Central memory CD8-positive, alpha-beta T cell (primary cell): Measurements from ENCODE around the gene MRPS7.
A peak's percentile ranks its signal among the peaks of the same experiment; 100 is the strongest.
"Not testable (repeated sequence)": the region's sequence is repeated elsewhere in the genome, so short reads cannot be mapped to it uniquely, and the experiment has no call there.

ENCODE experiments used
- ATAC-seq: fragments of 150-1000 bp; cut with Tn5 transposase; replicated peaks from 2 replicates; pipeline ENCODE4 v1.10.0; 2022; ENCODE audit warnings: mild to moderate bottlenecking, moderate FRiP score, moderate number of reproducible peaks; ENCODE audit not compliant: poor library complexity, severe bottlenecking; ENCODE audit errors: extremely low read depth
- DNase-seq, 2 donors: peaks; one replicate each; pipeline ENCODE4 v3.0.0; 2021; ENCODE audit warnings: low spot score in 2 of 2
- H3K27ac Mint-ChIP-seq: one replicate; pipeline ENCODE4 v1.8.0; 2022; ENCODE audit warnings: low read depth, mild to moderate bottlenecking, moderate library complexity, mixed read lengths
- H3K27me3 Mint-ChIP-seq: one replicate; pipeline ENCODE4 v1.8.0; 2022; ENCODE audit warnings: mixed read lengths
- H3K36me3 Mint-ChIP-seq: one replicate; pipeline ENCODE4 v1.8.0; 2022; ENCODE audit warnings: mild to moderate bottlenecking, moderate library complexity, mixed read lengths; ENCODE audit not compliant: insufficient read depth
- H3K4me1 Mint-ChIP-seq: one replicate; pipeline ENCODE4 v1.8.0; 2022; ENCODE audit warnings: mixed read lengths
- H3K4me3 Mint-ChIP-seq: one replicate; pipeline ENCODE4 v1.8.0; 2022; ENCODE audit warnings: mild to moderate bottlenecking, moderate library complexity, mixed read lengths
- H3K9me3 Mint-ChIP-seq: one replicate; pipeline ENCODE4 v1.8.0; 2022; ENCODE audit warnings: mixed read lengths

The MRPS7 gene

DNA sequence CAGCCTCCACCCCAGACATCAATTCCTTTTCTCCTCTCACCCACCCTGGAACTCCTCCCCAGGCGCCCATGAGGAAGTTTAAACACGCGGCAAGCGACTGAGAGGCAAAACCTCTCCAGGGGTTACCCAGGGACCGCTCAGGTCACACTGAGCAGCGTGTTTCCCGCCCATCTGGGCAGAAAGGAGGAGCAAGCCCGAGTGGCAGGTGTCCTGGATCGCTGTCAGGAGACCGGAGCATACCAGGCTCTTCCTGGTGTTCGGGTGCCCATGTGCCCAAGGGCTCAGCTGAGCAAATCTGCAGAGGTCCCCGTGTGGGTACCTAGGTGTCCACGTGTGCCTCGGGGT, 27.1 kb downstream of the MRPS7 start:
- Mint-ChIP-seq H3K4me1 (peaks cover 8% of the 10 kb centered on the region), H3K4me3 (peak overlapping the region; percentile 94), H3K27ac (peak overlapping the region; percentile 99), H3K36me3 (peaks cover 13% of the 10 kb centered on the region), H3K27me3 (no peaks in the 10 kb centered on the region), H3K9me3 (no peaks in the 10 kb centered on the region)
- peak; percentile 7 for ATAC-seq
- DNase-seq: peak in 1 of 2 donors; percentile 24

DNA sequence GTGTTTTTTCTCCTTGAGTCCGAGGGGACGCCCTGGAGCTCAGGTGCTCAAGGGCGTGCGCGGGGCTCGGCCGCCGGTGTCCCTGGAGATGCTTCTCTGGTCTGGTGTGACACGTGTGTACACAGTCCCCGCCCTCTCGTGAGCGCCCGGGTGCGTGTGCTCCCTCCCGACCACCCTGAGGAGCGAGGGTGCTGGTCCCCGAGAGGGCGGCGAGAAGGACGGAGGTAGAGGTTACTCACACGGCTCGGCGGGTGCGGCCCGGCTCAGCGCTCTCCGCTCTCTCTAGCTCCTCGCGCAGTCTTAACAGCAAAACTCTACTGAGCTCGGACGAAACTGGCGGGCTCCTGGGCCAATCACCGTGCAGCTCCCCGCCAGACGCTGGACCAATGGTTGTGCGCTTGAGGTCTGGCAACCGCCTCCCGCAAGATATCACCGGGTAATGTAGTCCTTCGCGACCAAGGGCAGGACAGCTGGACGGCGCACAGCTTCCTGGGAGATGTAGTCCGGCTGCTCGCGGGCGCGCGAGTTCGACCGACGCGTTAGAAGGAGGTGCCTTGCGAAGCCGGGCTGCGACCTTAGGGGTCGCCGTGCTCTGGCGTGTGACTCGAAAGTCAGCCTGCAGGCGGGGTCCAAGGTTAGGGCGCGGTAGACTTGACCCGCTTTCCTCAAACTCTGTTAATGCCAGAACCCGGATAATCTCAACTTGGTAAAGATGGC, 27.6 kb downstream of the MRPS7 start, which contains the start of gene SLC25A19:
Gene SLC25A19 (minus strand): TSS at position 319 of the 717 bp plus-strand sequence. CDS start 2,669 bp downstream, outside the sequence.
- ATAC-seq: peak; percentile 92
- H3K27me3 Mint-ChIP-seq: no peaks in the 10 kb centered on the region

DNA sequence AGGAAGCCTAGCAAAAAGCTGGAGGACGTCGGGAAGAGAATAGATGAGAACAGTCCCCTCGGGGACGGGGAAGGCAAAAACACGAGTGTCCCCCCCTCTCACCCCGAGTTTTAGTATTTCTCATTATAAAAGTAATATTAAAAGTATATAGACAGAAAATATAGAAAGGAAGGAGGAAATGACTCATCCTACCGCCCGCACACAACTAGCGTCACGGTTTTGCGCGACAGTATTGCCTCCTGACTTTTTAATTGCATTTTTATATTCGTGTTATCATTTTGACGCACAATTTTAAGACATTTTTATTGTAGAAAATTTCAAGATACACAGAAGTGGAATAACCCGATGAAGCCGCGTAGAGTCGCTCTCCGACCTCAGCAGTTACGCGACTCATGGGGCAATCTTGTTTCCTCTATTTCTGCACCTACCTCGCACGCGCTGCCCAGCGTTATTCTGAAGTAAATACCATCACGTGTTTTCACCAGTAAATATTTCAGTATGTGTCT, 28.2 kb downstream of the MRPS7 start:
- peak; percentile 44 for ATAC-seq
- H3K4me3 Mint-ChIP-seq: peak overlapping the region; percentile 94
- DNase-seq: peak; percentile 30 to 64
- H3K27ac Mint-ChIP-seq: peak overlapping the region; percentile 99
- no peaks in the 10 kb centered on the region for H3K27me3 Mint-ChIP-seq
- H3K9me3 Mint-ChIP-seq: no peaks in the 10 kb centered on the region
- H3K4me1 Mint-ChIP-seq: peaks cover 8% of the 10 kb centered on the region
- H3K36me3 Mint-ChIP-seq: peaks cover 13% of the 10 kb centered on the region

More for the DNA sequence above, 27.6 kb downstream of the MRPS7 start, which contains the start of gene SLC25A19:
- H3K9me3 Mint-ChIP-seq: no peaks in the 10 kb centered on the region
- peak; percentile 84 to 96 for DNase-seq
- peaks cover 13% of the 10 kb centered on the region for H3K36me3 Mint-ChIP-seq
- H3K4me1 Mint-ChIP-seq: peaks cover 8% of the 10 kb centered on the region
- H3K27ac Mint-ChIP-seq: peak within 1 kb of the TSS; percentile 99
- peak within 1 kb of the TSS; percentile 94 for H3K4me3 Mint-ChIP-seq

DNA sequence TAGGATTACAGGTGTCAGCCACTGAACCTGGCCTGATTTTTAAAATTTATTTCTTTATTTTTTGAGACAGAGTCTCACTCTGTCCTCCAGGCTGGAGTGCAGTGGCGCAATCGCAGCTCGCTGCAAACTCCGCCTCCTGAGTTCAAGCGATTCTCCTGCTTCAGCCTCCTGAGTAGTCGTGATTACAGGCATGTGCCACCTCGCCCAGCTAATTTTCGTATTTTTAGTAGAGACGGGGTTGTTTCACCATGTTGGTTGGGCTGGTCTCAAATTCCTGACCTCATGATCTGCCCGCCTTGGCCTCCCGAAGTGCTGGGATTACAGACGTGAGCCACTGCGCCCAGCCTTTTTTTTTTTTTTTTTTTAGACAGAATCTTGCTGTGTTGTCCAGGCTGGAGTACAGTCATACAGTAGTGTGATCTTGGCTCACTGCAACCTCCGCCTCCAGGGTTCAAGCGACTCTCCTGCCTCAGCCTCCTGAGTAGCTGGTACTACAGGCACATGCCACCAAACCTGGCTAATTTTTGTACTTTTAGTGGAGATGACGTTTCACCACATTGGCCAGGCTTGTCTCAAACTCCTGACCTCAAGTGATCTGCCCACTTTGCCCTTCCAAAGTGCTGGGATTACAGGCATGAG, 31.2 kb downstream of the MRPS7 start:
- H3K36me3 Mint-ChIP-seq: peaks cover 13% of the 10 kb centered on the region
- not testable (repeated sequence) for H3K27me3 Mint-ChIP-seq, H3K4me1 Mint-ChIP-seq, DNase-seq, H3K9me3 Mint-ChIP-seq, ATAC-seq, H3K4me3 Mint-ChIP-seq, H3K27ac Mint-ChIP-seq

DNA sequence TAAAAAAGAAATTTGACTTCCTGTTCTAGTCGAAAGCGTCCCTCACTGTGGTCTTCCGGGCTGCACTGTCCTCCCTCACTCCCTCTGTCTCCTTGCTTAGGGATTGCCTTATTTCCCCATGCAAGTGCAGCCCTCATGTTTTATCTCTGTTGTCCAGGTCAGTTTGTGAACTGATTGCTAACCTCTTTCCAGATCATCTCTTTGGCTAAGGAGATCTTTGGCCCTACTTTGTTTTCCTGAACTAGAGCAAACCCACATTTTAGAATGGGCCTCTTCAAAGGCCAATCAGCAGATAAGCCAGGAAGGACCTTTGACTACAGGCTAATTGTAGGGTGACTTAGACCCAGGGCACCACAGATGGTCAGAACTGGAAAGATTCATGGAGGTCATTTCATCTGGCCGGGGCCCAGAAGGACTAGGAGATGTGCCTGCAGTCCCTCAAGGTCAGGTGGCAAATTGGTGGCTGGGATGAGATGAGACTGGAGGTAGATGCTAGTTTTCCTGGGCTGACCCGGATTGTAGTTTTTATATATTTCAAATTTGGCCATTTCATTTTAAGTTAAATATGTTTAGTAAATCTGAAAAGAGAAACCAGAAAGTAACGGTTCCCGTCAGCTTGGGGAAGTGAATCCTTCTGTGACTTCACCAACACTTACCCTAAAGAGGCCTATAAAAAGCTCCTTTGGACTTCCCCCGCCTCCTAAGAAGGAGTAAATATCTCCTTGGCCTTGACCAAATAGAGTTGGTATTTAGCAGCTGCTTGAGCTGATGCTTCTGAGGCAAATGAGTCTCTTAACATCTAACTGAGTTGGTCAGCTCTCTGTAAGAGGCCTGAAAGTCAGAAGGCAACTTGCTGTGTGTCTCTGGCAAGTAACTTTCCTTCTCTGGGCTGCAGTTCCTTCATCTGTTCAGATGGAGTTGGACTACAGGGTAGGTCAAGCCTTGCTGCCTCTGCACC, 33.8 kb downstream of the MRPS7 start:
- DNase-seq (no peak), ATAC-seq (peak; percentile 62)
- Mint-ChIP-seq H3K27ac (no peak overlapping the region), H3K4me3 (no peak overlapping the region), H3K9me3 (no peaks in the 10 kb centered on the region), H3K4me1 (no peaks in the 10 kb centered on the region), H3K36me3 (peaks cover 4% of the 10 kb centered on the region), H3K27me3 (no peaks in the 10 kb centered on the region)

DNA sequence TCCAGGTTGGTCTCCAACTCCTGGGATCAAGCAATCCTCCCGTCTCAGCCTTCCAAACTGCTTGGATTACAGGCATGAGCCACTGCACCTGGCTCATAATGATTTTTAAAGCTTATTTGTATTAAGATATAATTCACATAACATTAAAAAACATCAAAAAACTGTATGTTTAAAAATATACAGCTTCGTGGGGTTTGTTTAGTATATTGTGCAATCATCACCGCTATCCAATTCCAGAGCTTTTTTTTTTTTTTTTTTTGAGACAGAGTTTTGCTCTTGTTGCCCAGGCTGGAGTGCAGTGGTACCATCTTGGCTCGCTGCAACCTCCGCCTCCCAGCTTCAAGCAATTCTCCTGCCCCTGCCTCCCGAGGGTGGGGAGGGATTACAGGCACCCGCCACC, 38.6 kb downstream of the MRPS7 start:
- ATAC-seq (no peak), DNase-seq (no peak)
- Mint-ChIP-seq H3K4me1 (peaks cover 4% of the 10 kb centered on the region), H3K4me3 (no peak overlapping the region), H3K9me3 (no peaks in the 10 kb centered on the region), H3K27ac (no peak overlapping the region), H3K36me3 (no peaks in the 10 kb centered on the region), H3K27me3 (no peaks in the 10 kb centered on the region)

DNA sequence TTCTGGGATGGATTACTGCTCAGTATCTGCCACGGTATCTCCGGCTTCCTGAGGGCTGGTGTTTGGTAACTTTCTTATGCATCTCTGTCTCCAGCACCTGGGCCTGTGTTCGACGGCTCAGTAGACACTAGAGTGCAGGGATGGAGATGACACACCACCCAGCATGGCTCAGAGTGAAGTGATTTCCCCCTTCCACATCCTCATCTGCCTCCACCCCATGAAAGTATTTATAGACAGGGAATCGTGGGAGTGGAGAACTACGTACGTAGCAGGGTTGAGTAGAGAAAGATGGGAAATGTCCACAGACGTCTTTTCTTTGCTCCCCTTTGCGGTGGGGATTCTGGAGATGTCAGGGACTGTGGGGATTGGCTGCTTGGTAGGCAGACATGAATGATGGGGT, 39.4 kb downstream of the MRPS7 start:
- Mint-ChIP-seq H3K4me3 (no peak overlapping the region), H3K27me3 (no peaks in the 10 kb centered on the region), H3K9me3 (no peaks in the 10 kb centered on the region), H3K27ac (no peak overlapping the region), H3K36me3 (no peaks in the 10 kb centered on the region), H3K4me1 (peaks cover 4% of the 10 kb centered on the region)
- DNase-seq (no peak), ATAC-seq (no peak)

DNA sequence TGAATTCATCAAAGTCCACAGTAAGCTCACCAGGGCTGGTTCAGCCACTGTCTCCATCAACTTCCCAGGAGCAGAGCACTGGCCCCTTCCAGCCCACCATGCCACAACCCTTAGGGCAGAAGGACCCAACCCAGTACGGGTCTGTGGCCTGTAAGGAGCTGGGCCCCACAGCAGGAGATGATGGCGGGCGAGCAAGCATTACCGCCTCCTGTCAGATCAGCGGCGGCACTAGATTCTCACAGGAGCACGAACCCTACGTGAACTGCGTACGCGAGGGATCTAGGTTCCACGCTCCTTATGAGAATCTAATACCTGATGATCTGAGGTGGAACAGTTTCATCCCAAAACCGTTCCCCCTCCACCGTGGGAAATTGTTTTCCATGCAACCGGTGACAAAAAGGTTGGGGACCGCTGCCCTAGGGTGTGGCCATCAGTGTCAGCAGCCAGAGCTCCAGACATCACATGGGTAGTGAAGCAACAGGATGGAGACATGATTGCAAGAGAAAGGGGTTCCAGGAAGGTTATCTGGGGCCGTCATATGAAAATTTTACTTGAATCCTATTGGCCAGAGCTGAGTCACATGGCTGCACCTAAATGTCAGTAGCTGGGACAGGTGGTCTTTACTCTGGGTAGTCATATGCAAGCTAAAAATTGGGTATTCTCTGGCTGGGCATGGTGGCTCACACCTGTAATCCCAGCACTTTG, 40.0 kb downstream of the MRPS7 start:
- no peak overlapping the region for H3K27ac Mint-ChIP-seq
- no peak overlapping the region for H3K4me3 Mint-ChIP-seq
- no peaks in the 10 kb centered on the region for H3K9me3 Mint-ChIP-seq
- no peak for ATAC-seq
- no peaks in the 10 kb centered on the region for H3K27me3 Mint-ChIP-seq
- no peaks in the 10 kb centered on the region for H3K36me3 Mint-ChIP-seq
- peaks cover 4% of the 10 kb centered on the region for H3K4me1 Mint-ChIP-seq
- DNase-seq: no peak

DNA sequence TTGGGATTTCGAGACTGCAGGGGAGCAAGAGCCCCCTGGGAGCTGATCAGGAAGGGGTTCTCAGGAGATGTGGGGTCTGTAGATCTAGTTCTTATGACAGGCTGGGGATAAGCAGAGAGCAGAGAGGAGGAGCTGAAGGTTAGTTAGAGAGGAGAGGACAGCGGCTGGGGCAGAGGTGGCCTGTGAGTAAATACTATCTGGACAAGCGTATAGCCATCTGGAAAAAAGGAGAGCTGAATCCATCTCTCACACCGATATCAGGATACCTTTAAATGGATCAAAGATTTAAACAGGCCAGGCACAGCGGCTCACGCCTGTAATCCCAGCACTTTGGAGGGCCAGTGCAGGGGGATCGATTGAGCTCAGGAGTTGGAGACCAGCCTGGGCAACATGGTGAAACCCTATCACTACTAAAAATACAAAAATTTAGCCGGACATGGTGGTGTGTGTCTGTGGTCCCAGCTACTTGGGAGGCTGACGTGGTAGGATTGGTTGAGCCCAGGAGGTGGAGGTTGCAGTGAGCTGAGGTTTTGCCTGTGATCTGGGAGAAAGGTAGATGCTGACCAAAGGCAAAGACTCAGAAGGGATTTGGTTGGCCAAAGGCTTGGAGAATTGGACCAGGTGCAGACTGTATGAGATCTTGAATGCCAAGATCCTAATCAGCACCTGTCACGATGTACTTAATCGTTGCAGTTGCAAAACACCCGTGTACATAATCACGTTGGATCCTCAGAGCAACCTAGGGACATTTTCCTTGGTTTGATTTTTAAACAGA, 46.5 kb downstream of the MRPS7 start:
- Mint-ChIP-seq H3K27me3 (no peaks in the 10 kb centered on the region), H3K4me1 (no peaks in the 10 kb centered on the region), H3K9me3 (no peaks in the 10 kb centered on the region), H3K27ac (peak overlapping the region; percentile 39), H3K36me3 (no peaks in the 10 kb centered on the region), H3K4me3 (no peak overlapping the region)
- ATAC-seq (no peak), DNase-seq (no peak)

DNA sequence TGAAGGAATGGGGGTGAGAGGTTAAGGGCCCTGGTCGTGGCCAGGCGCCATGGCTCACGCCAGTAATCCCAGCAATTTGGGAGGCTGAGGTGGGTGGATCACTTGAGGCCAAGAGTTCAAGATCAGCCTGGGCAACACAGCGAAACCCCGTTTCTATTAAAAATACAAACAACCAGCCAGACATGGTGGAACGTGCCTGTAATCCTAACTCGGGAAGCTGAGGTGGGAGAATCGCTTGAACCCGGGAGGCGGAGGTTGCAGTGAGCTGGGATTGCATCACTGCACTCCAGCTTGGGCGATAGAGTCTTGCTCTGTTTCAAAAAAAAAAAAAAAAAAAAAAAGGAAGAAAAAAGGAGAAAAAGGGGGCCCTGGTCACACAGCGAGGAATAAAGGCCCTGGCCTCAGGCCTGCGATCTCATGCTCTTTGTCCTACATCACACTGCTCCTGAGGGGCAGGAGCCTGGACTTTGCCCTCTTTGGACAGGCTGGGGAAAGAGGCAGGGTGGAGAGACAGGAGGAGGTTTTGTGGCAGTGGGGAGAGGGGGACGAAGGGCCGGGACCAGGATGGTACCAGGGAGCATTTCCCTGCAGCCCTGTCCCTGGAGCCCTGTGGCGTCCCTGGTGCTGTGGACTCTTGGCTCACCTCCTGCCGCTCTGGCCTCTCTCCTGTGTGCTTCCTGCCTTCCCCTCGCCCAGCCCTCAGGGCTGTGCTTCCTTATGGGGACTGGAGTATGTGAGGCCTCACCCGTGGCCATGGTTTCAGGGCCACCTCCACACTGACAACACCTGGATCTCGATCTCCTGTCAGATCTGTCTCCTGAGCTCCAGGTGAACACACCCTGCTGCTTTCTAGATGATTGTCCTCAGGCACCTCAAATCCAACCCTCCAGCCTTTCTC, 47.3 kb downstream of the MRPS7 start:
- no peaks in the 10 kb centered on the region for H3K9me3 Mint-ChIP-seq
- peaks cover 1% of the 10 kb centered on the region for H3K36me3 Mint-ChIP-seq
- DNase-seq (no peak), ATAC-seq (no peak)
- H3K27ac Mint-ChIP-seq: no peak overlapping the region
- no peaks in the 10 kb centered on the region for H3K27me3 Mint-ChIP-seq
- peaks cover 6% of the 10 kb centered on the region for H3K4me1 Mint-ChIP-seq
- no peak overlapping the region for H3K4me3 Mint-ChIP-seq
